NT2/D1 (cell line): Measurements from ENCODE around the gene OBSCN.
A peak's percentile ranks its signal among the peaks of the same experiment; 100 is the strongest.

Experiments
- DNase-seq: peaks from one replicate; pipeline ENCODE4 v3.0.0-alpha.2; 2011; ENCODE audit warnings: low read depth, low spot score
- H3K27me3 ChIP-seq: 2 replicates; pipeline ENCODE4 v1.6.0; 2011; ENCODE audit warnings: mild to moderate bottlenecking; ENCODE audit not compliant: insufficient read length, insufficient read depth
- H3K36me3 ChIP-seq: 2 replicates; pipeline ENCODE4 v1.6.1; 2011; ENCODE audit warnings: mild to moderate bottlenecking, low read length, mixed read lengths; ENCODE audit not compliant: insufficient read depth, insufficient read length
- H3K4me1 ChIP-seq: 2 replicates; pipeline ENCODE4 v1.5.1; 2011; ENCODE audit not compliant: insufficient read depth, insufficient read length
- H3K4me3 ChIP-seq: 2 replicates; pipeline ENCODE4 v1.5.1; 2011; ENCODE audit warnings: low read depth; ENCODE audit not compliant: insufficient read length
- H3K9ac ChIP-seq: 2 replicates; pipeline ENCODE4 v1.6.0; 2011; ENCODE audit warnings: low read depth; ENCODE audit not compliant: insufficient read length
- H3K9me3 ChIP-seq: 2 replicates; pipeline ENCODE4 v1.5.1; 2011; ENCODE audit warnings: mild to moderate bottlenecking, low read length; ENCODE audit not compliant: insufficient read depth
- SUZ12 ChIP-seq: IDR thresholded peaks from 2 replicates; pipeline ENCODE4 v1.6.1; 2011; ENCODE audit not compliant: insufficient read length, insufficient read depth; ENCODE audit errors: extremely low read depth
- YY1 ChIP-seq: IDR thresholded peaks from 2 replicates; pipeline ENCODE4 v1.6.1; 2011; ENCODE audit not compliant: insufficient read length, insufficient read depth
- ZNF274 ChIP-seq: IDR thresholded peaks from 2 replicates; pipeline ENCODE4 v1.6.1; 2011; ENCODE audit warnings: mild to moderate bottlenecking, low read depth, low read length

The OBSCN gene

GRCh38 chr1:228376262-228376628, 168.4 kb downstream of the OBSCN start:
- Histone ChIP-seq H3K36me3 (no peaks in the 10 kb centered on the region), H3K4me1 (peaks cover 25% of the 10 kb centered on the region), H3K4me3 (no peak overlapping the region), H3K9me3 (no peaks in the 10 kb centered on the region), H3K27me3 (peaks cover 29% of the 10 kb centered on the region), H3K9ac (no peak overlapping the region)
- no peak for TF ChIP-seq ZNF274
- no peak for TF ChIP-seq YY1
- TF ChIP-seq SUZ12 = no peak
- no peak for DNase-seq

- Histone ChIP-seq H3K9ac (no peak overlapping the region), H3K27me3 (peaks cover 33% of the 10 kb centered on the region), H3K36me3 (no peaks in the 10 kb centered on the region), H3K9me3 (no peaks in the 10 kb centered on the region), H3K4me3 (peak overlapping the region; percentile 53), H3K4me1 (peaks cover 25% of the 10 kb centered on the region)
- no peak for DNase-seq
- no peak for TF ChIP-seq YY1
- TF ChIP-seq ZNF274 = no peak
- no peak for TF ChIP-seq SUZ12
These were observed 169.1 kb downstream of the OBSCN start for GRCh38 chr1:228376651-228377631.

GRCh38 chr1:228377664-228378089, 169.8 kb downstream of the OBSCN start:
- no peak for TF ChIP-seq YY1
- TF ChIP-seq ZNF274 = no peak
- no peak for TF ChIP-seq SUZ12

GRCh38 chr1:228378090-228378872, 170.4 kb downstream of the OBSCN start:
- Histone ChIP-seq H3K9me3 (no peaks in the 10 kb centered on the region), H3K9ac (peak overlapping the region; percentile 88), H3K36me3 (no peaks in the 10 kb centered on the region), H3K27me3 (peaks cover 33% of the 10 kb centered on the region), H3K4me3 (peak overlapping the region; percentile 53), H3K4me1 (peaks cover 25% of the 10 kb centered on the region)
- DNase-seq = peak; percentile 83
- no peak for TF ChIP-seq SUZ12
- TF ChIP-seq ZNF274 = no peak
- TF ChIP-seq YY1 = no peak

More at GRCh38 chr1:228377664-228378089, 169.8 kb downstream of the OBSCN start:
- Histone ChIP-seq H3K36me3 (no peaks in the 10 kb centered on the region), H3K4me3 (peak overlapping the region; percentile 53), H3K27me3 (peaks cover 33% of the 10 kb centered on the region), H3K4me1 (peaks cover 25% of the 10 kb centered on the region), H3K9me3 (no peaks in the 10 kb centered on the region), H3K9ac (peak overlapping the region; percentile 82)
- DNase-seq = no peak

GRCh38 chr1:228378873-228379460, 171.1 kb downstream of the OBSCN start:
- Histone ChIP-seq H3K4me3 (peak overlapping the region; percentile 48), H3K36me3 (no peaks in the 10 kb centered on the region), H3K9ac (peak overlapping the region; percentile 88), H3K4me1 (peaks cover 24% of the 10 kb centered on the region), H3K9me3 (no peaks in the 10 kb centered on the region), H3K27me3 (peaks cover 35% of the 10 kb centered on the region)
- TF ChIP-seq ZNF274 = no peak
- TF ChIP-seq YY1 = no peak
- TF ChIP-seq SUZ12 = peak; percentile 26
- no peak for DNase-seq

GRCh38 chr1:228379666-228380065, 171.8 kb downstream of the OBSCN start:
- Histone ChIP-seq H3K9ac (peak overlapping the region; percentile 88), H3K36me3 (no peaks in the 10 kb centered on the region), H3K9me3 (no peaks in the 10 kb centered on the region), H3K4me1 (peaks cover 22% of the 10 kb centered on the region), H3K27me3 (peaks cover 35% of the 10 kb centered on the region), H3K4me3 (peak overlapping the region; percentile 48)
- TF ChIP-seq ZNF274 (no peak), SUZ12 (no peak), YY1 (no peak)
- DNase-seq = no peak
